Testis (tissue), 3 donors: ENCODE data around the gene SWT1. TPM values are rescaled to one million over a fixed set of nuclear protein-coding genes. Genes with fewer than 3 reads are reported as not detected.

Experiments
- DNase-seq: peaks from one replicate; pipeline ENCODE4 v3.0.0-alpha.2; 2019
- H3K27ac ChIP-seq, 2 donors: fragments of 200-600 bp; sonication (generic); one replicate each; pipeline ENCODE4 v1.5.1; 2019
- H3K27me3 ChIP-seq: fragments of 200-600 bp; sonication (generic); one replicate; pipeline ENCODE4 v1.5.1; 2019
- H3K36me3 ChIP-seq: fragments of 200-600 bp; sonication (generic); one replicate; pipeline ENCODE4 v1.5.1; 2017; ENCODE audit warnings: low read depth; ENCODE audit errors: missing control alignments
- H3K4me1 ChIP-seq: fragments of 200-600 bp; sonication (generic); one replicate; pipeline ENCODE4 v1.5.1; 2019
- H3K4me3 ChIP-seq, 2 donors: fragments of 200-600 bp; sonication (generic); one replicate each; pipeline ENCODE4 v1.5.1; 2017 to 2019
- H3K9me3 ChIP-seq: fragments of 200-600 bp; sonication (generic); one replicate; pipeline ENCODE4 v1.5.1; 2017
- CTCF ChIP-seq, 3 experiments: fragments of 450-650 bp in 2 of 3; fragments of 200-600 bp in 1 of 3; sonication (generic) in 1 of 3; IDR thresholded peaks; one replicate each; pipeline ENCODE4 v1.5.1; 2016 to 2019; ENCODE audit warnings: antibody characterized with exemption in 3 of 3, mild to moderate bottlenecking in 2 of 3, moderate library complexity in 1 of 3
- POLR2A ChIP-seq: fragments of 450-650 bp; IDR thresholded peaks from one replicate; pipeline ENCODE4 v1.6.1; 2017; ENCODE audit warnings: antibody characterized with exemption, mild to moderate bottlenecking, moderate library complexity
- WGBS, 2 donors: methylation state at CpG; one replicate each; pipeline ENCODE4 v1.1.5; 2018; 5-methylcytosine and 5-hydroxymethylcytosine counted together
- intact Hi-C: fragments of 100-400 bp; cut with DNase I; formaldehyde crosslinking; loops from one replicate; pipeline ENCODE4 v1.15.1; 2023; ENCODE audit warnings: low total_unique reads
- polyA plus RNA-seq: library from polyadenylated mRNA; stranded (reverse); fragments of 350-450 nt; fragmentation: Illumina TruSeq; extraction: RNeasy Lipid Tissue Mini Kit (QIAGEN cat#74804); gene quantifications from one replicate; pipeline ENCODE4 v1.2.3, GENCODE V29; 2014; ENCODE audit warnings: low read depth, low replicate concordance; ENCODE audit not compliant: insufficient read depth
- total RNA-seq, 2 donors: library from RNA; depleted of rRNA; stranded (reverse); fragments of >200 nt; gene quantifications; one replicate each; pipeline ENCODE4 v1.2.3, GENCODE V29; 2016

Gene SWT1
- total and polyA plus RNA-seq, 3 donors from 2014 or later, result 29.0 to 44.6 (median 38.3) TPM

GRCh38 chr1:185328255-185328654 is 171.3 kb downstream of the SWT1 start:
- Histone ChIP-seq H3K4me1 (no peaks in the 10 kb centered on the region), H3K4me3 (no peak overlapping the region), H3K27ac (no peak overlapping the region), H3K36me3 (no peaks in the 10 kb centered on the region), H3K9me3 (no peaks in the 10 kb centered on the region), H3K27me3 (no peaks in the 10 kb centered on the region)
- TF ChIP-seq CTCF (IDR thresholded peaks at IDR 0.05) (no peak), POLR2A (no peak)
- intact Hi-C loops, result no loop called here
- WGBS, 2 donors, result 88 to 89% methylated on average over 4 of the region's 4 CpGs
- no peak for DNase-seq

- intact Hi-C loops, result no loop called here
- Histone ChIP-seq H3K36me3 (no peaks in the 10 kb centered on the region), H3K4me3 (no peak overlapping the region), H3K27me3 (no peaks in the 10 kb centered on the region), H3K27ac (no peak overlapping the region), H3K4me1 (peaks cover 5% of the 10 kb centered on the region), H3K9me3 (no peaks in the 10 kb centered on the region)
- DNase-seq, result no peak
- WGBS, 2 donors, result 45 to 53% methylated on average over 4 of the region's 4 CpGs
- TF ChIP-seq POLR2A (no peak), CTCF (IDR thresholded peaks at IDR 0.05) (no peak)
Observed at GRCh38 chr1:185334182-185334581, 177.2 kb downstream of the SWT1 start.

GRCh38 chr1:185337246-185337645 is 180.3 kb downstream of the SWT1 start:
- H3K27ac ChIP-seq, result no peak overlapping the region
- WGBS, 2 donors, result 77 to 81% methylated on average over 4 of the region's 4 CpGs
- H3K9me3 ChIP-seq, result no peaks in the 10 kb centered on the region
- TF ChIP-seq CTCF (IDR thresholded peaks at IDR 0.05) (no peak), POLR2A (no peak)
- no peaks in the 10 kb centered on the region for H3K36me3 ChIP-seq
- intact Hi-C loops, result no loop called here
- DNase-seq, result no peak
- peaks cover 5% of the 10 kb centered on the region for H3K4me1 ChIP-seq
- H3K27me3 ChIP-seq, result no peaks in the 10 kb centered on the region
- H3K4me3 ChIP-seq, result no peak overlapping the region

GRCh38 chr1:185338719-185339622 is 182.0 kb downstream of the SWT1 start:
- no peak for DNase-seq
- 80 to 83% methylated on average over 8 of the region's 8 CpGs for WGBS, 2 donors
- Histone ChIP-seq H3K27ac (no peak overlapping the region), H3K36me3 (no peaks in the 10 kb centered on the region), H3K9me3 (no peaks in the 10 kb centered on the region), H3K4me1 (peaks cover 5% of the 10 kb centered on the region), H3K4me3 (no peak overlapping the region), H3K27me3 (no peaks in the 10 kb centered on the region)
- intact Hi-C loops, result no loop called here
- TF ChIP-seq POLR2A (no peak), CTCF (IDR thresholded peaks at IDR 0.05) (no peak)
